ENCODE data around the gene NEU2.
"Not testable (repeated sequence)": the region's sequence is repeated elsewhere in the genome, so short reads cannot be mapped to it uniquely, and the experiment has no call there.

Gene NEU2

GRCh38 chr2:233059797-233060500, 27.5 kb downstream of the NEU2 start, which contains the start of gene INPP5D:
INPP5D (plus strand) TSS chr2:233060342; CDS start chr2:233060479, 137 bp downstream.
- DNase-seq, result no peak

DNA sequence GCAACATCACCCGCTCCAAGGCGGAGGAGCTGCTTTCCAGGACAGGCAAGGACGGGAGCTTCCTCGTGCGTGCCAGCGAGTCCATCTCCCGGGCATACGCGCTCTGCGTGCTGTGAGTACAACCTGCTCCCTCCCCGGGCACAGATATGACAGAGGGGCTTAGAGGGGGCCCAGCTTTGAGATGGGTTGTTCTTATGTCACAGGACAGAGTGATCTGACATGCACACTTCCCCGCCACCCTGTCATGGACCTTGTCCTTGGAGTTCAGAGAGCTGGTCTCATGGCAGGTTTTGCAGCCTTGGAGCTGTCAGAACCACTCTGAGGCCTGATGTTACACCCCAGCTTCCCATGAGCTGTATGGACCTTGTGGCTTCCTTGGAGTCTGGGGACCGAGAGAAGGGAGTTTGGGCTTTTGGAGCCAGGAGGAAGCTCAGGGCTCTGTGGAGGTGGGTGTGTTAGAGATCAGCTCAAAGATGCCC, 28.1 kb downstream of the NEU2 start:
- no peak for DNase-seq

GRCh38 chr2:233060980-233061590, 28.6 kb downstream of the NEU2 start:
- DNase-seq, result no peak

DNA sequence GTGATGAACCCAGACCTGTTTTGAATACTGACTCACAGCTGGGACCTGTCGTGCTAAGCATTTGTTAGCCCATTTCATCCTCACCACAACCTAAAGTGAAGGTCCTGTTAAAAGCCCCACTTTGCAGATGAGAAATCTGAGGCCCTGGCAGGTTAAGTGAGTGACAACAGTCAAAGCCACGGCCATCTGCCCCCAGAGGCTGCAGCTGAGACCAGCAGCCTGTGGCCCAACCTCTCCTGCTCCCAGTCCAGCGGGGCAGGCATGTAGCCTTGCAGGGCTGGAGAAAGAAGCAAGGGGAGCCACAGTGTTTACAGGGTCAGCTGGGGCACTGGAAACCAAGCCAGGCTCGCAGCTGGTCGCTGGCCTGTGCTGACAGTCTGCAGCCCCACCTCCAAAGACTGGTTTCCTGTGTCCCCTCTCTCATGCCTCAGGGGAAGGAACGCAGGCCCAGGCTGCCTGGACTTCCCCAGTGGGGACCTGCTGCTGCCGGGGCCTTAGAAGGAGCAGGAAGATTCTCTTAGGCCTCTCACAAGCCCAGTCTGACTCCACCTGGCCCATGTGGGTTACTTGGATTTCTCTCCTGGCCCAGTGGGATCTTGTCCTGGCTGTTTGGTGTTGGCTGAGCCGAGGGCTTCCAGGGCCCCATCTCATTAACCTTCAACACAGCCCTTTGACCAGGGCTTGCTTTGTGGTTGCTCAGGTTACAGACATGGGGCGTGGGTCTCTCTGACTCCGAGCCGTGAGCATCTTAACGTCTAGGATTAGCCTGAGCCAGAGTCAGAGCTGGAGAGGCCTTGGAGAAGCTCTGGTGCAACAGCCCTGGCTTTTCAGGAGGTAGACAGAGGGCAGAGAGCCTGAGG, 29.3 kb downstream of the NEU2 start:
- DNase-seq, result no peak

DNA sequence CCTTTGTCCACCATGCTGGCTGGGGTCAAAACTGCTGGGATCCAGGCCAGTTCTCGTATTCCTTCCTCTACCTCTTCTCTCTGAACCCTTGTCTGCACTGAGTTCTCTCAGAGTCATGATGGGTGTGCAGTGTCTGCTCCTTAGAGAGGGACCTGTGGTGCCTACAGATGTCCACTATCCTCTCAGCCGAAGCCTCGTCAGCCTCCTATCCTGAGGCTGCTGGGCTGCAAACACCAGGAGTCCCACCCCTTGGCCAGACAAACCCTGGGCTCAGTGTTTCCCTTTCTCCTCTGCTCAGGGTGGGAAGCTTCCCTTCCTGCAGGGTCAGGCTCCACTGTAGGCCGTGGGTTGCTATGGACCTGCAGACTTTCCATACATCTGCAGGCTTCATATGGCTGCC, 30.0 kb downstream of the NEU2 start:
- no peak for DNase-seq

DNA sequence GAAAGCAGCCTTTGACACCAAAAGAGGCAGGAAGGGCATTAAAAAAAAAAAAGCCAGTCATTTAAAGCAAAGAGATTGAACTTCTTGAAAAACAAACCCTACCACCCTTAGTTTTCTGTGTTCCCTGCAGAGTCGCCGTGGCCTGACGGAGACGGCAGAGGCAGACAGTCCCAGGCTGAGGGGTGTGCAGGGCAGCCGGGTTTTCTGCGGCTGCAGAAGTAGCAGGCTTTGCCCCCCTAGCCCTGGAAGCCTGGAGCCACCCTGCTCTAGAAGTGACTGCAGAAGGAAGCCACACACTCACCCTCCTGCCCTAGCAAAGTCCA, 30.4 kb downstream of the NEU2 start:
- DNase-seq, result no peak

DNA sequence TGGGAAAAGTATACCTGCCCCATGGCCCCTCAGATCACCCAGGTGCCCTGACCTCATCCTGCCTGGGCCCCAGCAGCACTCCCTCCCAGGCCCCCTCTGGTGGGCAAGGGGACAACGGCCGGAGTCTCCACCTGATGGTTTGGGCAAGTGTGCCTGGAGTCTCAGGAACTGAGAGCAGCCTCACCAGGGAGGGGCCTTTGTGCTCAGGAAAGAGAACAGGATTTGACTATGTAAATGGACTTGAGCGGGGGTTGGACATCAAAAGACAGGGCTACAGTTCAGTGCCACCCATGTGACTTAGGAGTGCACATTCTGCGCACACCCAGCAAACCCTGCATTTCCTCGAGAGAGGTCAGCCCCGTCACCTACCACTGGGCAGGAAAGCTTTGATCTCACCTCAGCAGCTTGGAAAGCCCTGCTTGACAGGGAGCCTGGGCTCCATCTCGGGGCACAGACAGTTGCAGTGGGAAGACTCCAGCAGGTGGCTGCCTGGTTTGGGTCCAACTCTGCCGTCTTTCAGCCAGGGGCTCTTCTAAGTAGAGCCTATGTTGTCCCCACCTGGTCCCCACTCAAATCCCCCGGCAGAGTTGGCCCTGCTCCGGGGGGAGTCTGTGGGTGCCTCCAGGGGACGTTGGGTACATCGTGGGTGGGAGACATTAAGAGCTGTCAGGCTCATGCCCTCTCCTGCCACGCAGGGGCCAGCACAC, 30.9 kb downstream of the NEU2 start:
- no peak for DNase-seq

- DNase-seq, result no peak
Observed at GRCh38 chr2:233063976-233064411, 31.5 kb downstream of the NEU2 start.

DNA sequence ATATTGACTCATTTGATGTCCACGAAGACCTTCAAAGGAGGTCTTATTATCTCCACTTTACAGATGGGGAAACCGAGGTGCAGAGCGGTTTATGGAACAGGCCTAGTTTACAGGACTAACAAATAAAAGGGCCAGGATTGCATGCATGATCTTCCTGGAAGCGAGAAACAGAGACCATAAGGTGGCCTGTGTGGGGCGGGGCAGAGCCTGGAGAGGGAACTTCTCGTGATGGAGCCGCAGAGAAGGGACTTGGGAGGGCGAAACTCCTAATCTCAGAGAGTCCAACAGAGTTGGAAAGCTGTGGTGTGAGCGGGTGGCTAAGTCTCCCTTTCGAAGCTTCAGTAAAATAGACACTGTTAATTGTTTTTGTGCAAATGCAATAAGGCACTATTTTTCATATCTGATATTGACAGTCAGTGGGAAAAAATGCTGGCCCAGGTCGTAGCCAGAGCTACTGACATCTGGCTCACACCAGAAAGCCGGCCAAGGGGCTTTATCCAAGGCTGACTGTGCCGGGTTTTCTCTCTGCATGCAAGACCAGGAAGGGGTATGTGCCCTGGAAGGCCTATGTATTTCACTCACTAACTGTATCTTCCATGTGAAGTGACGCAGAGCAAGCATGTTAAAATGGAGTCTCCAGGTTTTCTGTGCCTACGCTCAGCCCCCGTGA, 32.2 kb downstream of the NEU2 start:
- DNase-seq, result no peak

DNA sequence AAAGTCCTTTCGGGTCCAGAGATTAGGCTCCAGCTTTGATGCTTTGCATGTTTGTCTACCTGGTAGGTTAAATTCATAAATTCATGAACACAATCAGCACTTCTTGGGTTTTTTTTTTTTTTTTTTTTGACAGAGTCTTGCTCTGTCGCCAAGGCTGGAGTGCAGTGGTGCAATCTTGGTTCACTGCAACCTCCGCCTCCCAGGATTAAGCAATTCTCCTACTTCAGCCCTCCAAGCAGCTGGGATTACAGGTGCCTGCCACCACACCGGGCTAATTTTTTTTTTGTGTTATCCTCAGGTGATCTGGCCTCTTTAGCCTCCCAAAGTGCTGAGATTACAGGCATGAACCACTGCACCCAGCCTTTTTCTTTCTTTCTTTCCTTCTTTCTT, 32.7 kb downstream of the NEU2 start:
- not testable (repeated sequence) for DNase-seq

DNA sequence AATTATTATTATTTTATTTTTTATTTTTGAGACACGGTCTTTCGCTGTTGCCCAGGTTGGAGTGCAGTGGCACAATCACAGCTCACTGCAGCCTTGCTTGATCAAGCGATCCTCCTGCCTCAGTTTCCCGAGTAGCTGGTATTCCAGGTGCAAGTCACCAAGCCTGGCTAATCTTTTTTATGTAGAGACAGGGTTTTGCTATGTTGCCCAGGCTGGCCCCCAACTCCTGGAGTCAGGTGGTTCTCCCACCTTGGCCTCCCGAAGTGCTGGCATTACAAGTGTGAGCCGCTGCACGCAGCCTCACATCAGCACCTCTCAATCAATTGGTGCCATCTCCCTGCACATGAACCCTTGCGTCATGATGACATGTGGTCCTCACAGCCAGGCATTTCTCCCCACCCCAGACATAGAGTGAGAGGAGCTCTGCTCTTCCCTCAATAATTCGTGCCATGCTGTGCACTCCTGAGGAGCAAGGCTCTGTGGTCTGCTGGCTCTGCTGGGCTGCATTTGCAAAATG, 33.5 kb downstream of the NEU2 start:
- no peak for DNase-seq

DNA sequence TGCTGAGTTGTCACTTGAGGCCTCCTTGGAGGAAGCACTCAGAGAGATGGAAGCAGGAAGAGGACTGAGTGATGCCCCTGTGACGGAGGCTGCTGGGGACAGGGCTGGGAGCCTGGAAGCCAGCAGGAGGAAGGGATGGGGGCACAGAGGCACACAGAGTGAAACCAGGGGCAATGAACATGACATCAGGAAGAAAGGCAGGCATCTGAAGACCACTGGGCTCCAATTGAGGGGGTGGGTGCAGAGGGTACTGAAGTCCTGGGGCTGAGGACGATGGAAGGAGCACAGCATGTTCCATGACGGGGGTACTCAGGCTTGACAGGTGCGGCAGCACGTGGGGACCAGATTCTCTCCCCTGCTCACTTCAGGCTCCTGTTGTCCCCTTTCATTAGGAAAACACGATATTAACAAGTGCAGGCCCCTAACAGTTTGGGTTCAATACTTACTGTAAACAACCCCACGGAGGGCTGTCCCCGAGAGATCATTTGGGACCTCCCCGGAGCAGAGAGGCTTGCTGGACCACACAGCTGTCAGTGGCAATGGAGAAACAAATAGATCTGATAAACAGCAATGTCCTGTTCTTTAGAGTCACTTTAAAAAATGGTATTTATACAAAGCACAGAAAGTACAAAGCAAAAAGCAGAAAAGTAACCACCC, 36.4 kb downstream of the NEU2 start:
- DNase-seq, result no peak

DNA sequence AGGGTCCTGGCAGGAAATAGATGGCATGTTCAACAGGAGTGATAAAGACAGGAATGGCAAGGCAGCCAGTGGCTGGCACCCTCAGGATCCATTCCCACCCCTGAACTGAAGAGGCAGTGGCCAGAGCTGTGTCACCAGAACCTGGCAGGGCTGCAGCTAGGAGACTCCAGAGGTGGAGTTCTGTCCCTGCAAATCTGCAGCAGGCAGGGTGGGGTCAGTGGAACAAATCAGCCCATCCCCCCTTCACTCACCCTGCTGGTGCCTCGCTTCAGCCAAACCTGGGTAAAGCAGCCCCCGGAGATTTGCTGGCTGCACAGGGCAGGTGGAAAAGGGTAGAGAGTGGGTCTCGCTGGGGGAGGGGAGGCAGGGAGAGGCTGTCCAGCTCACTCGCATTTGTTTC, 40.4 kb downstream of the NEU2 start:
- no peak for DNase-seq

- DNase-seq, result no peak
Observed at GRCh38 chr2:233074106-233074505, 41.6 kb downstream of the NEU2 start.

- DNase-seq, result no peak
Observed at GRCh38 chr2:233075141-233075965, 42.9 kb downstream of the NEU2 start.

DNA sequence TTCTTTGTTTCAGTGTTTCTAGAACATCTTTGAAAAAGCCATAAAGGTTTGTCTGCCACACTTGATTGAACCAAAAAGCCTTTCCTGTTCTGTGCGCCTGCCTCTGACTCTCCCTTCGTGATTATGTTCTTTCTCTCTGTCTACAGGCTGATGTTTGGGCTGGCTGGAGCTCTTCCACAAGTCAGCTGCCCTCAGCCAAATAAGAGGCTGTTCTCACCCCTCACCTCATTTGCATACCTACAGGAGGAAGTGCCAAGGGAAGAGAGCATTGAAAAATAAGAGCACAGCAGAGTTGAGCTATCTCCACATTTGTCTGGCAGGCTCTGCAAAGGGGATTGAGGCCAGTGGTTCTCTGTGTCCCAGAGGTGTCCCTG, 43.5 kb downstream of the NEU2 start:
- DNase-seq, result no peak

DNA sequence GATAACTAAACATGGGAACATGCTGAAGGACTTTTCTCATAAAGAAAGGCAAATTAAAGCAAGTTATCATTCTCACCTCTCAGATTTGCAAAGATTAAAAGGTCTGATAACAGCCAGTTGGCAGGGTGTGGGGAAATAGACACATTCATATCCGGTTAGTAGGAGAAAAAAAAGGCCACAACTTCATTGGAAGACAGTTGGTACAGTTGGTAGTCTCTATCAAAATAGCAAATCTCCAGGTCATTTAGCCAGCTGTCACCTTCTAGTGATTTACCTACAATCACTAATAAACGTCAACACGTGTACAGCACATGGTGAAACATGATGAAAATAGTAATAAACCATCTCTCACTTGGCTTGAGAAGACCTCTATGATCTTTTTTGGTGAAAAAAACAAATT, 44.3 kb downstream of the NEU2 start:
- no peak for DNase-seq

GRCh38 chr2:233079473-233079877, 47.0 kb downstream of the NEU2 start:
- no peak for DNase-seq

DNA sequence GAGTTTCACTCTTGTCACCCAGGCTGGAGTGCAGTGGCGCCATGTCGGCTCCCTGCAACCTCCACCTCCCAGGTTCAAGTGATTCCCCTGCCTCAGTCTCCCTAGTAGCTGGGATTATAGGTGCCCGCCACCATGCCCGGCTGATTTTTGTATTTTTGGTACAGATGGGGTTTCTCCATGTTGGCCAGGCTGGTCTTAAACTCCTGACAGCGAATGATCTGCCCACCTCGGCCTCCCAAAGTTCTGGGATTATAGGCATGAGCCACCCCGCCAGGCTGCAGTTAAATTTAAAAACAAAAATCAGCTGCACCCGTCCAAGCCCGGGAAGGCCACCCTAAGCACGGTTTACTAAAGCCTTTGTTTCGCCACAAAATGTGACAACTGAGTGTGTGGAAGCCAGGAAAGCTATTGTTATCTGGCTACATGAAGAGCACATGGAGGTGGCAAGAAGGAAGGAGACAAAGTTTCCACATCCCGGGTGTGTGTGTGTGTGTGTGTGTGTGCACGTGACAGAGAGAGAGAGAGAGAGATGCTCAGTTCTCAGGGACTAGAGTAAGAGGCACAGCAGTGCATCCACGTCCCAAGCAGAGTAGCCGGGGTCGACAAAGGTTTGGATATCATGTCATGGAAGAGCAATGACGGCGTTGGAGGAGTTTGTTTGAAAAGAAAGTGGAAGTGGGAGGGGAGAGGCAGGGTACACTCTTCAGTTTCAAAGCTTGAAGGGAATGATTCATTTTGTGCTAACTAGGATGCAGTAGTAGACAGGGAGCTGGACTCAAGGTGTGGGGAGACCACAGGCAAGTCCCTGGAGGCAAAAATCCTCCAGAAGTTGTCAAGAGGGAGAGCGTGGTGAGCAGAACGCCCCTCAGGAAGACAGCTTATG, 47.7 kb downstream of the NEU2 start:
- no peak for DNase-seq

GRCh38 chr2:233080836-233081229, 48.4 kb downstream of the NEU2 start:
- no peak for DNase-seq

All from COR-L47 (cell line).